GM08714 (cell line): ENCODE measurements around the gene MRPS18A.
"Not testable (repeated sequence)": the region's sequence is repeated elsewhere in the genome, so short reads cannot be mapped to it uniquely, and the experiment has no call there.

Source experiments
- H3K4me3 ChIP-seq: fragments of 200-500 bp; sonication (Bioruptor generic); 2 replicates; pipeline ENCODE4 v1.5.1; 2014; ENCODE audit warnings: mild to moderate bottlenecking, low read length, inconsistent platforms
- ZNF274 ChIP-seq: IDR thresholded peaks from 2 replicates; pipeline ENCODE4 v1.6.1; 2012; ENCODE audit warnings: mild to moderate bottlenecking, low read depth, low read length

MRPS18A gene

DNA sequence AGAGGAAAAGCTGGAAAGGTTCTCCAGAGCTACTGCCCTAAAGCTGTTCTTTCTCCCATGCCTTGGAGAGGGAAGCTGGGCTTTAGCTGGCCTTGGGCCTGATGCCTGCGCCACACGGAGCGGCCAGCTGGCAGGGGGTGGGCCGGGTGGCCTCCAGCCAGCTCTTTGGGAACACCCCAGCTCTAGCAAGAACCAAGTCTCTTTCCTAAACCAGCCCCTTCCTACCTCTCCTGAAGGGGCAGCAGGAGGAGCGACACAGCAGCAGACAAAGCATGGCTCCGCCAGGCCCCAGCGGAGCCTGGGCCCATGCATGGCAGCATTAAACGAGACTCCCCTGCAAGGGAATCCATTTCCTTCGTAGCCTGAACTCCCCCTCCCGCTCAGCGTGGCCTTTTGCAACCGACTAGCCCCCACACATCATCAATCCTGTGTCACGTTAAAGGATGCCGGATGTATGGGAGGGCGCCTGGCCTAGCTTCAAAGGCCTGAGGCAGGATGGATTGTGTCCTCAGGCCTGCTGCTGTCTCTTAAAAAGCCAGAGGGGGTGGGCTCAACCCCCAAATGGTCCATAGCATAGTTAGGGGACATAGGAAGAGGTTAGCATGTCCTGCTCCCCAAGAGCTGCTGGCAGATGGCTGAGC lies 14.0 kb downstream of the MRPS18A start:
- H3K4me3 ChIP-seq = no peak overlapping the region
- TF ChIP-seq ZNF274 = no peak

DNA sequence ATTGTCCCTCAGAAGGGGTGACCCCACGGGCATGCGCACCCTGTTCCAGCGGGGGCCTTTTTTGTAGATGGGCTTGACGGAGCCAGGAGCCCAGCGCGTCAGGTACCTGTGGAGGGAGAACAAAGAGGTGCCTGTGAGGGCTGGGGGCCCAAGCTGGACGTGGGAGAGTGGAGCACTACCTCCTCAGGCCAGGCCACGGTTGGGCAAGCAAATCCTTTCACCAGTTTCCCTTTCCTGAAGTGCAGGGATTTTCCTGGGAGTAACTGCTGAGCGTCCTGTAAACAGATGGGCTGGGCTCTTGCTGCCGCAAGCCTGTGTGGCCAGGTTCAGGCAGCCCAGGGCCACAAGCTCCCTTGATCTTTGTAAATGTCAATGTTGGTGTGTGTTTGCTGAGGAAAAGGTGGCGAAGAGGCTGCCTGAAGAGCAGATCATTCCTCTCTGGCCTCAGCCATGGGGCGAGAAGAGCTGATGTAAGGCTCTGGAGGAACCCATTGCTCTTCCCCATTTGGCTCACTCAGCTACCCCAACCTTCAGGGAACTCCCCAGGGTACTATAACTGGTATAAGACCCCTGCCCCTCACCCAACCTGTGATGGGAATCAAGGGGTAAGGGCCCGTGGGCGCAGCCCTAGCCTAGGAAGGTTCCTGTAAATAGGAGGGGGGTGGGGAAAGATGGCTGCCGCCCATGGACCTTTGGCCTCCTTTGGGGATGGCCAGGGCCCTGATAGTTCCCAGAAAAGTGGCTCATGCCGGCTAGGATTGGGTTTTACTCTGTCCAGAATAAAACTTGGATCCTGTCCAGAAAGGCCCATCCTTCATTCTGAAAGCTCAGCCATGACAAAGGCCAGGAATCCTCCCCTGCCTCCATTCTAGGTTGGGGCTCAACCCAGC lies 15.5 kb downstream of the MRPS18A start:
- TF ChIP-seq ZNF274 = no peak

DNA sequence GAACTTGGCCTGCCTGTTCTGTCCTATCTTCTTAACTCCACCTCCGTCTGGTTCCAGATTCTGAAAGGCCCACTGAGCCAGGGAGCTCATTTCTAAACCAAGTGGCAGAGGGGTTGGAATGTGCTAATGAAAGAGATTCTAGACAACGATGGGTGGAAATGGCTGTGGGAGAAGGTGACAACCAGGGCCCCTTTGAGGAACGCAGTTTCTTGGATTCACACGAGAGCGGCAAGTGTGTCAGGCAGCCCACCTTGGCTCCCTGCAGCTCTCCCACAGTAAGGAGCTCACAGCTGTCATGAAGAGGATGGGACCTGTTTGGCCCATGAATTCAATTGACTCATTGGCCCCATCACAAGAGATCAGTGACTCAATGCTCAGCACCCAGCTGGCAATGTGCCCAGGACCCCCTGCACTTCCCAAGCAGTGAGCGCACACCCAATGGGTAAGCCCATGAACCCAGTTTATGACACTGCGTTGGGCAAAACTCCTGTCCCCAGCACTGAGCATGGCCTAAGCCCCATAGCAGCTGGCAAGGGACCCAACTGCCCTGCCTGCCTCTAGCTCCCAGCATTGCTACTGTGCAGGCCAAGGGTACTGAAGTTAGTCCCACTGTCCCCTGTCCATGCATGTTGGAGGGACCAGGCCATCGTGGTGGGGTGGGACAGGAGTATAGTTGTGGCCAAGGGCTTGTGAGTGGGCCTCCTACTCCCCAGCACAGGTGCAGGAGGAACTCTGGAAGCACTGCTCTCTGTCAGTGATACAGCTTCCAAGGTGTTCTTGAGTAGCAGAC lies 16.4 kb downstream of the MRPS18A start:
- no peak for TF ChIP-seq ZNF274
- no peak overlapping the region for H3K4me3 ChIP-seq

More for the DNA sequence above, 15.5 kb downstream of the MRPS18A start:
- H3K4me3 ChIP-seq = no peak overlapping the region

DNA sequence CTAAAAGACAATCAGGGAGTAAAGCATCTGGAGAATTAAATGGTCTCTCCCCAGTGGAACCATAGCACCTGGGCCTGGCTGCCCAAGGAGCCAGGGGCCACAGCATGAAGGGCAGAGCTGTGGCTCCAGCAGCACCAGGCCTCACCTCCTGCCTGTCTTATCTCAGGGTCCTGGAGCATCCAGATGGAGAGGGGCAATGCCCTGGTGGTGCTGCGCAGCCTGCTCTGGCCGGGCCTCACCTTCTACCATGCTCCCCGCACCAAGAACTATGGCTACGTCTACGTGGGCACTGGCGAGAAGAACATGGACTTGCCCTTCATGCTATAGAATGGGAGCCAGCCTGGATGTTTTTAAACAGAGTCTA lies 17.0 kb downstream of the MRPS18A start:
- no peak for TF ChIP-seq ZNF274
- no peak overlapping the region for H3K4me3 ChIP-seq

DNA sequence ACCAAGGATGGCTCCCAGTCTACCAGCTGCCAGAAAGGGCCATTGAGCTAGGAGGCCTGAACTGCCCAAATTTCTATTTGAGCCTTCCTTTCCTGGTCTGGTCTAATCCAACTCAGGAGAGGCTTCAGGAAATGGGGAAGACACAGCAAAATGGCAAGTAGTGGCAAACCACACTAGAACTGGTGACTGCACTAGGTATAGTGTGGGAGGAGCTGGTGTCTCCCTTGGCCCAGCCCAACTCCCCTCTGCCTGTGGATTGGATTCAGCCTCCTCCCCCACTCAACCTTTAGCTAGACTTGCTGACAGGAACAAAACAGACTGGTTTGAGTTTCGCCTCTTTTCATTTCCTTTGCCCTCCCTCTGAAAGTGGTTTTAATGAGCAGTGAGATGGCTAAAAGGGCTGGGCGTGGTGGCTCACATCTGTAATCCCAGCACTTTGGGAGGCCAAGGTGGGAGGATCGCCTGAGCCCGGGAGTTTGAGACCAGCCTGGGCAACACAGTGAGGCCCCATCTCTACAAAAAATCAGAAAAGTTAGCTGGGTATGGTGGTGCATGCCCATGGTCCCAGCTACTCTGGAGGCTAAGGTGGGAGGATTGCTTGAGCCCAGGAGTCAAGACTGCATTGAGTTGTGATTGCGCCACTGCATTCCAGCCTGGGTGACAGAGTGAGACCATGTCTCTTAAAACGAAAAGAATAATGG lies 17.5 kb downstream of the MRPS18A start:
- no peak overlapping the region for H3K4me3 ChIP-seq
- TF ChIP-seq ZNF274 = no peak

DNA sequence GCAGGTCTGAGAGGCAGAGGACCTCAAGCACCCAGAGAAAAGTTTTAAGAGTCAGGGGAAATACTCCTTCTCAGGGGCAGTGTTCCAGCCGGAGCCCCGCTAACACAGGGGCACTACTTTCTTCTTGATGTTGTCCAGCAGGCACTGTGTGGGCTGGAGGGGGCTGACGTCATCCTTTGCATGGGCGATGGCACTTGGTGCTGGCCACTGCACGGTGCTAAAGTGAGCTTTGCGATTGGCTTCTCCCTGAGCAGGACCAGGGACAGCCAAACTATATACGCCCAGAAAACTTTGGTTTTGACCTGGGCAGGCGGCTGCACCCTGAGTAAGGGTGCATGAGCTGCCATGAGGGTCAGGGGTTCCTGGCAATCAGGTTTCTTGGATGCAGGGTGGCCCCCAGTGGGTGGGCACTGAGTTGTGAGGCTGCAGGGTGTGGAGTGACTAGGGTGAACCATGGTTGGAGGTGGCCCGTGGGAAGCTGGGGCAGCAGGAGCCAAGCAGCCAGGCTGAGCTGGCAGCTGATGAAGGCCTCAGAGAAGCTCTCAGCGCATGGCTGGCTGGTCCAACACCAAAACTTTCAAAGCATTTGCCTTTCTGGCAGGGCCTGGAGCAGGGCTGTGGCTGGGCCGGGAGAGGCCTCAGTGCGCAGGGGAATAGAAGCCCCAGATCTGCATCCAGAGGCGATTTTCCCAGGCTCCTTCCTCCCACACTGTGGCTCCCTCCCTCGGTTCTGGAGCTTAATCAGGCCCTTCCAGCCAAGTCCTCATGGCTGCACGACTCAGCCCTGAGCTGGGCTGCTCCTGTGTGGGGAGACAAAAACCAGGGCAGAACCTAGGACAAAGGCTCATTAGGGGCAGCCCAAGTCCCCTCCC lies 18.3 kb downstream of the MRPS18A start:
- H3K4me3 ChIP-seq = no peak overlapping the region
- TF ChIP-seq ZNF274 = no peak

DNA sequence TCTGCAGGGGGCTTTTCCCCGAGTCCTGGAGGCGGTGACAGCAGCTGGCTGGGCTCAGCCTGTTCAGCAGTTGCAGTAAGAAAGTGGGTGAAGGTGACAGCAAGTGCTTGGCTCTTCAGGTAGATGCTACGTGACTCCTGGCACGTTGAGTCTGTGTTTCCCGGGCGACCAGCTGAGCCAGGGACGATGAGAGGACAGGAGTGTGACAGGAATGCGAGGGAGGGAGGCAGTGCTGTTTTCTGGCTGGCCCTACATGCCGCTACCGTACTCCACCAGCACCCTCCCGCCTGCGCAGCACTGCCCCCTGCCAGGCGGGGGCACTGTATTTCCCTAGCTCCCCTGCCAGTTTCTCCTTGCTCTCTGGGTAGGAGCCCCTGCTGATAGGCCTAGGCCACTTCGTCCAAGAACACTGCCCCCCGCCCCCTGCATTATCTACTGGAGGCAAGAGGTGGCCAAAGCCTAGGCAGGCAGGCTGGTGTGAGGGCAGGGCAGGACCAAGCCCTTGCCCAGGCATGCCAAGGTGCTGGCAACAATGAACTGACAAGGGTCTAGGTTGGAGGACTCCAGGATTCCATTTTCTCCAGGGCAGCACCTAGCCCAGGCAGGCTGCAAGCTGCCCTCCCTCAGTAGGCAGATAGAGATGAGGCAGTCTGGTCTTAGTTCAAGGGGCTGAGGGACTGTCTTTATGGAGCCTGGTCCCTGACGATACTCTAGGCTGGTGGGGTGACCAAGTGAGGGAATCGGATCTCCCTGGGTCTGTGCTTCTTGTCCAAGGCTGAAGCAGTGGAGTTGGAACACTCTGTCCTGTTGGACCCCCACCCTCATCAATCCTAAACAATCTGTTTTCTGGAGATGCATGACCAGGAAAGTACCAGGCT lies 19.2 kb downstream of the MRPS18A start:
- no peak for TF ChIP-seq ZNF274
- H3K4me3 ChIP-seq = no peak overlapping the region

DNA sequence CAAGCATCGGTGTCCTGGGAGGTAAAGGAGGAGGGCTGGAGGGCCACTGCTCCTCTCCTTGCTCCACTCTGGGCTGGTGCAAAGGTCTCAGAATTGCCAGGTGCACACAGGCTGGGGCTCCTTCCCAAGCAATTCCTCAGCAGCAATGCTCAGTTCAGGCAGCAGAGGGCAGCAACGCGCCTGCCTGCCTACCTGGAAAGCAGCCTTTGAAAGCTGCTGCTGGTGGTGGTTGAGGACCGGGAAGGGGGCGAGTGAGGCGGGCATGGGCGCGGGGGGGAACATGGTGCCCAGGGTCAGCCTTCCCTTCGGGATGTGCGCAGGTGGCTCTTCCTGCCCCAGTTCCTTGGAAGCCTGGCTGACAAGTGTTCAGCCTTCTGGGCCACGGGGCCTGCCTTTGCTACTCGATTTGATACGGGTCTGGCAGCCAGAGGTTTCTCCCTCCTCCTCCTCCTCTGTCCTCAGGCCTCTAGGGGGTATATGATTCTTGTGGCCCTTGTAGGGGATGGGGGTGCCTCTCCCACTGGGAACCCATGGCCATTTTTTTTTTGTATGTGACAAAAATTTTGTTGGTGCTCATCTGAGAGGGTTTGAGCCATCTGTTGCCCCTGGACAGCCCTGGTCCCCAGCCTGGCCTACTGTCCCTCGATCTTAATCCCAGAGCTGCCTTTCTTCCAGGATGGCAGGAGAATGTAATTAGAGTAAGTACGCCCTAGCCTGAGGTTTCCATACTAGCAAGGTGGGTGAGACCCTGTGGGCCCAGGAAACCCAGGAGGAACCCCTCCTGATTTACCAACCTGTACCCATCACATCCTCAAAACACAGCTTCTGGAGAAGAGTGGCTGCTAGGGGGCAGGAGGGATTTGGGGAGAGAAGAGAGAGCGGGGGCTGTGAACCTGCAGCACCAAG lies 20.1 kb downstream of the MRPS18A start:
- TF ChIP-seq ZNF274 = no peak
- H3K4me3 ChIP-seq = no peak overlapping the region

DNA sequence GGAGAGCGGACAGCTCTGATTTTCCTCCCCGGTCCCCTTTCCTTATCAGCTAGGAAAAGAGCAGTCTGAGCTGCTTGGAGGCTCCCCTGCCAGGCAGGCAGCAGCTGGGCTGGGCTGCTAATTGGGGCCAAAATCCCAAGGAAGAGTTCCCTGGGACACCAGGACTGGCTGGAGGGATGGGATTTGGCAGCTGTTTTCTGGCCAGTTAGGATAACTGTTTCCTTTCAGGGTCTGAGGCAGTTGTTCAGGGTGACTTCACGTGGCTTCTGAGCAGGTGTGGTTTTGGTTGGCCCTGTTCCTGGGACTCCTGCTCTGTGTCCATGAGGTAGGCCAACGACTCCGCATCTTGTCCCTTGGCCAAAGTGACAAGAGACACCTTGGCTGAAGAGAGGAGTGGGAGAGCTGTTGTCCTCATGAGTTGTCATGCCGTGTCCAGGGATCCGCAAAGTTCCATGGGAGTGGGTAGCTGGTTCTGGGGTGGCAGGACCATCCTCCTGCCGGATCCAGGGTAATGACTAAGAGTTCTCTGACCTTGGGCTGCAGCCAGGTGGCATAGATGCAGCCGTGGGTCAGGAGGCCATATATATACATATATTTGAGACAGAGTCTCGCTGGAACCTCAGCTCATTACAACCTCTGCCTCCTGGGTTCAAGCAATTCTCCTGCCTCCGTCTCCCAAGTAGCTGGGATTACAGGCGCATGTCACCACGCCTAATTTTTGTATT lies 21.2 kb downstream of the MRPS18A start:
- no peak for TF ChIP-seq ZNF274

DNA sequence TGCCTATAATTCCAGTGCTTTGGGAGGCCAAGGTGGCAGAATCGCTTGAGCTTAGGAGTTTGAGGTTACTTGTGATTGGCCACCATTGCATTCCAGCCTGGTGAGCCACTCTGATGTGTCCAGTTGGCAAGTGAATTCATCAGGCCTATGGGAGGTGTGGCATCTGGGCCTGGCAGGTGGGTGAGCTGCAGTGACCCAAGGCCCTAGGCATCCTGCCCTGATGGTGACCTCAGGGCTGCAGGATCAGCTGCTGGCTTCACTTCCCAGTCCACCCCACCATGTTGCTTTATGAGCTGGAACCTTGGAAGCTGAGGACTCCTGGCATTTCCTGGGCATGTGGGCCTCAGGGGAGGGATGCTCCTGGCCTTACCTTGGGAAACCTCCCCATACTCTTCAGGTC lies 22.2 kb downstream of the MRPS18A start:
- H3K4me3 ChIP-seq = no peak overlapping the region
- no peak for TF ChIP-seq ZNF274

More for the DNA sequence above, 21.2 kb downstream of the MRPS18A start:
- H3K4me3 ChIP-seq = no peak overlapping the region

DNA sequence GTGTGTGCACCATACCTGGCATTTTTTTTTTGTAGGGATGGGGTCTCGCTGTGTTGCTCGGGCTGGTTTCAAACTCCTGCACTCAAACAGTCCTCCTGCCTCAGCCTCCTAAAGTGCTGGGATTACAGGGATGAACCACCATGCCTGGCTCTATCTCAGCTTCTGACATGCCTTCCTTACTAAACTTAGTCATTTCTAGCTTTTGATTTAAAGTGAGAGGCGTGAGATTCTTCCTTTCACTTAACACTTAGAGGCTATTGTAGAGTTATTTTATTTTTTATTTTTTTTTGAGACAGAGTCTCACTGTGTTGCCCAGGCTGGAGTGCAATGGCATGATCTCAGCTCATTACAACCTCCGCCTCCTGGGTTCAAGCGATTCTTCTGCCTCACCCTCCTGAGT lies 24.6 kb downstream of the MRPS18A start:
- not testable (repeated sequence) for H3K4me3 ChIP-seq
